ENCODE measurements around the gene PGM1.

- TF ChIP-seq CTCF (IDR thresholded peaks at IDR 0.05) (no peak), POLR2A (IDR thresholded peaks at IDR 0.05) (no peak)
Observed at GRCh38 chr1:63621698-63622097, 28.5 kb downstream of the PGM1 start.
